ENCODE data around the gene C20orf204.

DNA sequence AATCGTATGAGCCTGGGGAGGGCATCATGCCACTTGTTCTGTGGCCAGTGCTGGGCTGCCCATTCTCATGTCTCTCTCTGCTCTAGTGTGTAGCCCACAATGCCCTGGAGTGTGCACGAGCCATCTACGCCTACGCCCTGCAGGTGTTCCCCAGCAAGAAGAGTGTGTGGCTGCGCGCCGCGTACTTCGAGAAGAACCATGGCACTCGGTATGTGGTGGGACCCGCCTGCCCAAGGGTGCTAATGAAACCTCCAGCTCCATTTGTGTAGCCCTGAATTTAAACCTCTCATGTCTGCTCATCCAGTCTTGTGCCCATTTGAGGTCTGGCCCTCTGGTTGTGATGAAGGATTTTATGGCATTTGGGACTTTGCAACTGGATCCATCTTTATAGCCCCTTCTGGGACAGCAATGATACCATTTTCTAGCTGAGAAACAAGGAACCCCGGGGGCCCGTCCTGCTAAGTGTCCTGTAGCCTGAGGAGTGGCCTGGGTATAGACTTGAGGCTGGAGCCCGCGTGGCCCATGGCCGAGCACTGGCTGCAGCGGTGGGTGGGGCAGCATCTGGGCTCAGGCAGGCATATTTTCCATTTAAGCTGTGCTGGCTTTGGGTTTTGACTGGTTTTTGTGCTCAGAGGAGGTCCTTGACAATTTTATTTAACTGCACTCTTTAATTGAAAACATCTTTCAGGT is 13.2 kb upstream of the C20orf204 start:
- TF ChIP-seq, protein P1, sequence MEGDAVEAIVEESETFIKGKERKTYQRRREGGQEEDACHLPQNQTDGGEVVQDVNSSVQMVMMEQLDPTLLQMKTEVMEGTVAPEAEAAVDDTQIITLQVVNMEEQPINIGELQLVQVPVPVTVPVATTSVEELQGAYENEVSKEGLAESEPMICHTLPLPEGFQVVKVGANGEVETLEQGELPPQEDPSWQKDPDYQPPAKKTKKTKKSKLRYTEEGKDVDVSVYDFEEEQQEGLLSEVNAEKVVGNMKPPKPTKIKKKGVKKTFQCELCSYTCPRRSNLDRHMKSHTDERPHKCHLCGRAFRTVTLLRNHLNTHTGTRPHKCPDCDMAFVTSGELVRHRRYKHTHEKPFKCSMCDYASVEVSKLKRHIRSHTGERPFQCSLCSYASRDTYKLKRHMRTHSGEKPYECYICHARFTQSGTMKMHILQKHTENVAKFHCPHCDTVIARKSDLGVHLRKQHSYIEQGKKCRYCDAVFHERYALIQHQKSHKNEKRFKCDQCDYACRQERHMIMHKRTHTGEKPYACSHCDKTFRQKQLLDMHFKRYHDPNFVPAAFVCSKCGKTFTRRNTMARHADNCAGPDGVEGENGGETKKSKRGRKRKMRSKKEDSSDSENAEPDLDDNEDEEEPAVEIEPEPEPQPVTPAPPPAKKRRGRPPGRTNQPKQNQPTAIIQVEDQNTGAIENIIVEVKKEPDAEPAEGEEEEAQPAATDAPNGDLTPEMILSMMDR (IDR thresholded peaks at IDR 0.05) = no peak
- no peak for TF ChIP-seq POLR2AphosphoS5 (IDR thresholded peaks at IDR 0.05)
- no peak for TF ChIP-seq EP300 (IDR thresholded peaks at IDR 0.05; ENCODE audit: low read depth)

Measured in transverse colon (tissue), 4 donors.